NCI-H1092 (cell line): ENCODE measurements around the gene AIPL1.
"Not testable (repeated sequence)": the region's sequence is repeated elsewhere in the genome, so short reads cannot be mapped to it uniquely, and the experiment has no call there.

Source experiments
- DNase-seq: peaks from one replicate; lab custom pipeline; 2025; lab: John Stamatoyannopoulos, UW

AIPL1 gene, protein sequence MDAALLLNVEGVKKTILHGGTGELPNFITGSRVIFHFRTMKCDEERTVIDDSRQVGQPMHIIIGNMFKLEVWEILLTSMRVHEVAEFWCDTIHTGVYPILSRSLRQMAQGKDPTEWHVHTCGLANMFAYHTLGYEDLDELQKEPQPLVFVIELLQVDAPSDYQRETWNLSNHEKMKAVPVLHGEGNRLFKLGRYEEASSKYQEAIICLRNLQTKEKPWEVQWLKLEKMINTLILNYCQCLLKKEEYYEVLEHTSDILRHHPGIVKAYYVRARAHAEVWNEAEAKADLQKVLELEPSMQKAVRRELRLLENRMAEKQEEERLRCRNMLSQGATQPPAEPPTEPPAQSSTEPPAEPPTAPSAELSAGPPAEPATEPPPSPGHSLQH

DNA sequence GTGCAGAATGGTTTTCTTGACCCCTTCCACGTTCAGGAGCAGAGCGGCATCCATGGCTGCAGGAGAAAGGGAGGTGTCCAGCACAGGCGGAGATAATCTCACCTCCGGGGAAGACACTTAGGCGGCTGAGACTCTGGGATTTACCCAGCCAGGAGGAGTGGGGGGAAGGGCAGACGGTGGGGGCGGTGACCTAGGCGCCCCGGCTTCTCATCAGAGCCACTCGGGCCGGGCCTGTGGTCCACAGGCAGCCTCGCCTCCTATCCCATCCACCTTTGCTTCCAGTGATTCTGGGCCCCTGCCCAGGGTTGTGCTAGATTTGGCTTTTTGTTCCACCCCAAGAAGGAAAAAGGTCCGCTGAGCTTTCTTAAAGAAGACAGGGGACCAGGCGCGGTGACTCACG, at the start of gene AIPL1:
AIPL1 (minus strand) TSS at position 71 of the 400 bp plus-strand sequence; CDS start at position 54, 17 bp downstream.
- DNase-seq, result no peak

DNA sequence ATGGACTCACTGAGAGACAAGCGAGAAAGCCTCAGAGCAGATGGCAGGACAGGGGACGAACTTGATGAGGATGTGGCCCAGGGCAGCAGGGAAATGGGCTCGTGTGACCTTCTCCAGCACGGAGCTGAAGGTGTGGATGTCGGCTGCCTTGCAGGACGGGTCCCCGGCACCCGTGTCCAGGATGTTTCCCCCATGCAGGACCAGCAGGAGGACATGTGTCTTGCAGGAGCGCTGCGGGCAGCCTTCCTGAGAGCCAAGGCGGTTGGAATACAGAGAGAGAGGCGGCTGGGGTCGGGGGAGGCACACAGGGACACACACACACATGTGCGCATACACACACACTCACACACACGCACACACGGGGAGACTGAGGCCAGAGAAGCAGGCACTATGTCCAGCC, 48.6 kb upstream of the AIPL1 start:
- DNase-seq, result no peak

GRCh38 chr17:6482796-6483195, 47.9 kb upstream of the AIPL1 start:
- DNase-seq, result not testable (repeated sequence)

GRCh38 chr17:6482105-6482455, 47.2 kb upstream of the AIPL1 start:
- DNase-seq, result no peak

DNA sequence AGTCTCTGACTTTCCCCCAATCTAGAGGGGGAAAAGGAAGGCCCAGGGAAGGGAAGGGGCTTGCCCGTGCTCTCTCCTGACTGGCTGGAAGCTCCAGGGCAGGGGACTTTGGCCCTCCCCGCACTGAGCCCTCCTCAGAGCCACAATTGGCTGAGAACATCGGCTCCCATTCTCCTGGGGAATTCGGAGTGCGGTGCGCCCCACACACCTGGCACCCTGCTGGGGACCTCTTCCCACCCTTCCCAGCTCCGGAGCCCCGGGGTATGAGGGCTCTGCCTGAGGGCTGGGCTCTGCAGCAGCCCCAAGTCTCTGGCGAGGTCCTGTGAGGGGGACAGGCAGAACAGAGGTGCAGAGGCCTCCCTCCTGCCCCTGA, 45.4 kb upstream of the AIPL1 start:
- no peak for DNase-seq

GRCh38 chr17:6479622-6480302, 44.8 kb upstream of the AIPL1 start:
- DNase-seq, result no peak

DNA sequence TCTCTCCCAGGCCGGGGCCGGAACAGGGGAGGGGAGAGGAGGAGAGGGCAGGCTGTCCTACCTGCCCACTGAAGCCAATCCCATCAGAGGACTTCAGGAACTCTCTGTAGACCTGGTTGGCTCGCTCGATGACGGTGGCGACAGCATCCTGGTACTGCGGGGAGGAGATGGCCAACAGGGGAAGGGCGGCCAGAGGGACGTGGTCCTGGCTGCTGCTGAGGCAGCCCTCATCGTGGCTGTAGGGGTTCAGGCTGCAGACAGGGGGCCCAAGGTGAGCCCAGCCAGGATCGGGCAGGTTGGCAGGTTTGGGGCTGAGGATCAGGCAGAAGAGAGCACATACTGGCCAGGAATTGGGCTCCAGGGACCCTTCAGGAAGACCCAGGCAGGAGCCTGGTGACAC, 43.6 kb upstream of the AIPL1 start:
- DNase-seq, result no peak

GRCh38 chr17:6477831-6478383, 43.0 kb upstream of the AIPL1 start:
- DNase-seq, result no peak

GRCh38 chr17:6476810-6477179, 41.9 kb upstream of the AIPL1 start:
- DNase-seq, result no peak

GRCh38 chr17:6476076-6476809, 41.3 kb upstream of the AIPL1 start:
- no peak for DNase-seq

GRCh38 chr17:6475411-6475810, 40.5 kb upstream of the AIPL1 start:
- DNase-seq, result no peak

DNA sequence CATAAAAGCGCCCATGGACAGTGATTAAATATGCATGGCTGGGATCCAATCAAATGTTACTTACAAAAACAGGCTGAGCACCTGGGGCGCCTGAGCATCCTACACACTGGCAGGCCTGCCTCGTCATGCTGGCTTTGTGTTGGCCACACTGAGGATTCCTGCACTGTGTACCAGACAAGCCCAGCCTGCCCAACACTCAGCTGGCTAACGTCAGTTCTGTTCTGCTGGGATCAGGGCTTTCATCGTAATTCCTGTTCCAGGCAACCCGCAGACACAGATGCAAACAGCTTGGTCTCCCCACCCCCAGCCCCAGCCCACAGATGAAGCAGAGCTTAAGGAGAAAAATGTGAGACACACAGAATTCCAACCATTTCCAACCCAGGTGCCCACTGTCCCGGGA, 40.0 kb upstream of the AIPL1 start:
- DNase-seq, result no peak

DNA sequence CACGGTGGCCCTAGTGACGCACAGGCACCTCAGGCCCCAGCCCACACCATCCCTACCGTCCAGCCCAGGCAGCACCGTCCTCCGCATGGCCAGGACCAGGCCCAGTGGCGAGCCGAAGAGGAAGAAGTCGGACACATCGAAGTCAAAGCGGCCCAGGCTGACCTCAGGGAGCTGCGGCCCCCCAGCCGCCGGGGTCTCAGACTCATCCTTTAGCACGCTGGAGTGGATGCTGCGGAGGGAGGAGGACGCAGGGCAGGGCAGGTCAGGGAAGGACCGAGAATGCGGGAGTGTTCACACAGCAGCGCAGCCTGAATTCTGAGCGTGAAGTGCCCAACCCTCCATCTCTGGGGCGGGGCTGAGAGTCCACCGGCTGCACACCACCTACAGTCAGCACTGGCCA, 39.5 kb upstream of the AIPL1 start:
- no peak for DNase-seq

DNA sequence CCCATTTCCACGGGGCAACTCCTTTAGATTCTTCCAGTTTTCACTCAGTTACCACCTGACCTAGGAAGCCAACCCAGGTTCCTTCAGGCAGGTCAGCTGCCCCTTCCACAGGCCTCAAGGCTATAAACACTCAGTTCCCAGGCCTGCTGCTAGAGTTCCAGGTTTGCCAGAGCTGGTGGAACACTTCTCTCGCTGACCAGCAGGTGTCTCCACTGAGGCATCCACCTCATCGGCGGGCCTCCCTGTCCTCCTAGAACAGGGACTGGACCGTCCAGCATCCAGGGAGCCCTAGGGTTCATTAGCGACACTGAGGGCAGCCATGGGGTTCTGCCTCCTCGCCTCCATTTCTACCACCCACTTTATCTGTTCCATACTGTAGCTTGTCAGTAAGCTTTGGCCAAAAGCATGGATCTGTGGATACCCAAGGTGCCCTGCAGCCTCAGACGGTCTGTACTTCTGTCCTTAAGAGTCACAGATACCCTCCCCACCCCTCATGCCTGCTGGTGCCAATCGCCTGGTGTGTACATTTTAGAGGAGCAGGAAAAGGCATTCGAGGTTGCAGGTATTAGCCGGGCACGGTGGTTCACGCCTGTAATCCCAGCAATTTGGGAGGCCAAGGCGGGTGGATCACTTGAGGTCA, 38.3 kb upstream of the AIPL1 start:
- DNase-seq, result peak; percentile 4

GRCh38 chr17:6472517-6472916, 37.6 kb upstream of the AIPL1 start:
- DNase-seq, result no peak

- DNase-seq, result no peak
Measured at GRCh38 chr17:6471531-6472465, 36.9 kb upstream of the AIPL1 start.

GRCh38 chr17:6470751-6471521, 36.0 kb upstream of the AIPL1 start:
- no peak for DNase-seq

- no peak for DNase-seq
Measured at GRCh38 chr17:6470146-6470718, 35.3 kb upstream of the AIPL1 start.

GRCh38 chr17:6468051-6468790, 33.3 kb upstream of the AIPL1 start:
- no peak for DNase-seq
